Measurements from ENCODE around the gene INTS7.
"Not testable (repeated sequence)": the region's sequence is repeated elsewhere in the genome, so short reads cannot be mapped to it uniquely, and the experiment has no call there.

The INTS7 gene

GRCh38 chr1:212034516-212035122, 738 bp downstream of the INTS7 start:
- no peak for DNase-seq

- no peak for DNase-seq
Measured at GRCh38 chr1:212030936-212031528, 4.3 kb downstream of the INTS7 start.

- DNase-seq = not testable (repeated sequence)
Measured at GRCh38 chr1:212027727-212028126, 7.6 kb downstream of the INTS7 start.

GRCh38 chr1:212024469-212025149, 10.7 kb downstream of the INTS7 start:
- no peak for DNase-seq

GRCh38 chr1:212022908-212023307, 12.4 kb downstream of the INTS7 start:
- DNase-seq = not testable (repeated sequence)

GRCh38 chr1:212021563-212021962, 13.8 kb downstream of the INTS7 start:
- DNase-seq = no peak

- DNase-seq = no peak
Measured at GRCh38 chr1:212020975-212021374, 14.4 kb downstream of the INTS7 start.

GRCh38 chr1:212013672-212014071, 21.7 kb downstream of the INTS7 start:
- DNase-seq = no peak

GRCh38 chr1:212012034-212012740, 23.2 kb downstream of the INTS7 start:
- DNase-seq = peak; percentile 43 to 79

- DNase-seq = no peak
Measured at GRCh38 chr1:212010004-212010403, 25.4 kb downstream of the INTS7 start.

- DNase-seq = no peak
Measured at GRCh38 chr1:212009561-212009960, 25.8 kb downstream of the INTS7 start.

- DNase-seq = no peak
Measured at GRCh38 chr1:212007886-212008285, 27.5 kb downstream of the INTS7 start.

- no peak for DNase-seq
Measured at GRCh38 chr1:212007178-212007577, 28.2 kb downstream of the INTS7 start.

GRCh38 chr1:212004895-212005608, 30.3 kb downstream of the INTS7 start:
- DNase-seq = no peak

- no peak for DNase-seq
Measured at GRCh38 chr1:212002536-212002935, 32.8 kb downstream of the INTS7 start.

GRCh38 chr1:211997426-211997825, 37.9 kb downstream of the INTS7 start:
- DNase-seq = not testable (repeated sequence)

GRCh38 chr1:211991695-211992094, 43.7 kb downstream of the INTS7 start:
- DNase-seq = no peak

- DNase-seq = no peak
Measured at GRCh38 chr1:211986628-211987254, 48.6 kb downstream of the INTS7 start.

- DNase-seq = no peak
Measured at GRCh38 chr1:211985556-211986264, 49.6 kb downstream of the INTS7 start.

- DNase-seq = no peak
Measured at GRCh38 chr1:211978596-211978995, 56.8 kb downstream of the INTS7 start.

GRCh38 chr1:211975152-211975941, 60.0 kb downstream of the INTS7 start:
- no peak for DNase-seq
